HG02938 (cell line): ENCODE measurements around the gene CDH20.

Experiments
- ATAC-seq: cut with Tn5 transposase; IDR thresholded peaks from one replicate; pipeline ENCODE4 v1.9.1; 2021; ENCODE audit warnings: mild to moderate bottlenecking, moderate library complexity; ENCODE audit not compliant: unreplicated experiment

CDH20 gene

DNA sequence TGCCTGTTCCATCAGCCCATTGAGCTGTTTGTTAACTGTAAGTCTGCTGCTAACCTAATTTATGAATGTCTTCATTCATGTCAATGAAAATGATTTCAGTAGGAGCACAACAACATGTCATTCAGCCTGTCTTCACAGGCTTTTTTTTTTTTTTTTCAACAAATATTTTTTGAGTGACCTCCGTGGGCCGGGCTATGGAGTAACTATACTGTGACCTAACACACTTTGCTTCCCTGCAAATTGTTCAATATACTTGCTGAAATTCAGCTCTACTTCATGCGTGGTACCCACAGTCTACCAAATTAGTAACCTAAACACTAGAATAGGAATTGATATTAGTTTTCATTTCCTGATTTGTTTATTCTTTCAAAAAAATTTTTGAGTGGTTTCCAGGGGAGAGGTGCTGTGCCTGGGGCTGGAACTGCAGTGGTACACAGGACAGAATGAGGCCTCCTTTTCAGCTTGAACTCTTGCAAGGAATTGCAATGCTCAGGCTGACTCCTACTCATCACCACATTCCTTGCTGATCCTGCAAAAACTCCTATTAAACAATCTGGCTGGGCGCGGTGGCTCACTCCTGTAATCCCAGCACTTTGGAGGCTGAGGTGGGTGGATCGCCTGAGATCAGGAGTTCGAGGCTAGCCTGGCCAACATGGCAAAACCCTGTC is 87.1 kb downstream of the CDH20 start:
- no peak for ATAC-seq

- ATAC-seq: no peak
Observed at GRCh38 chr18:61426492-61427053, 93.3 kb downstream of the CDH20 start.

DNA sequence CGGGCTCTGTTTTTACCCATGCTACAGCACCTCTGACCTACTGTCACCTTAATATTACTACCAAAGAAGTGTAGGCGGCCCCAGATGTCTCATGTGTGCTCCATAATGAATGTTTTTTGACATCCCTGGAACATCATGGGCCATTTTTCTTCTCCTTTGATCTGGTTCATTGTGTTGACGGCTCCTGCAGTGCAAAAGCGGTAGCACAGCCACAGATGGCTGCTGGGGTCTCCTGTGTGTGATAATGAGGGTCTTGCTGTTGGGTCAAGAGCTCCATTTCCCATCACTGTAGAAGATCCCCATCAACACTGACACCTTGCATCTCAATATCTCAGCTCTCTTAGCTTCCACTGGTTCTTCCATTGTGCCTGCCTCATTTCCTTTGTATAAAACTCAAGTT is 95.0 kb downstream of the CDH20 start:
- ATAC-seq: no peak

GRCh38 chr18:61432590-61432989 is 99.4 kb downstream of the CDH20 start:
- ATAC-seq: no peak

- ATAC-seq: peak; percentile 98
Observed at GRCh38 chr18:61435064-61435652, 101.9 kb downstream of the CDH20 start.

DNA sequence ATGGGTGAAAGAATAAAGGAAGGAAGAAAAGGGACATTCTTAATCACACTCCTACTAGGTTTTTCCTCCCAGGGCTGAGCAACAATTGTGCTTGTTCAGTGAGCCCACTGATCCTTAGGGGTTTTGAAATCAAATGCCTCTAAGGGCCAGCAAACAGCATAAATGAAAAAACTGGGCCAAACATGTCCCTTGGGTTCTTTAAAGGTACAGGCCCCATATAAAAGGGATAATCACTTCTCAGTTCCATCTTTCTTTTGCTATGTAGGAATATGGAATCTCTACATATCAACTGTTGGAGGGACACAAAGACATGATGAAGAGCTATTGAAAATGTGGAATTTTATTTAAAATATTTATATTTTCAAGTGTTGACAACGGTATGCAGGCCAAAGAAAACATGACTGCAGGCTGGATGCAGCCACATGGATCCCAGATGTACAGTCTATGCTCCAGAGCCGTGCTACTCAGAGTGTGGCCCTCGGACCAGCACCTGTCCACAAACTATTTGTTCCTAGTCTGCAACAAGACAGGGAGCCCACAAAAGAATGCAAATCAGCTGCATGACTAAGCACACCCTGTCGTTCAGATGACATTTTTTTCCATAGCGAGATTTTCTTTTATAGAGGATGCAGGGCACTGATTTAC is 110.0 kb downstream of the CDH20 start:
- ATAC-seq: no peak

DNA sequence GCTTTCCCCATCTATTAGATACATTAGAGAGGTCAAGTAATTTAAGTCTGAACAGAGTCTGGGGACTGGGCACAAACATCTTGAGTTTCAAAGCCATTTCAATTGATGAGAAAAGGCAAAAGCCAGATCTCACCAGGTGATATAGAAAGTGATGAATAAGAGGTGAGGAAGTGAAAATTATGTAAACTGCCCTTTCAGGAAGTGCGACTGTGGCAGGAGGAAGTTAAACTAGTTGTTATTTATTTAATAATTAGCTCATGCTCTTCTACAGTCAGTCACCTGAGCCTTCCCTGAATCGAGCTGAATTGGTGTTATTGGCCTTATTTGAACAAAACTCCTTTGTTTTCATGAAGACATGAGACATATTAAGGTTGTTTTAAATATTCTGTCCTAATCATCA is 115.1 kb downstream of the CDH20 start:
- ATAC-seq: peak; percentile 98

DNA sequence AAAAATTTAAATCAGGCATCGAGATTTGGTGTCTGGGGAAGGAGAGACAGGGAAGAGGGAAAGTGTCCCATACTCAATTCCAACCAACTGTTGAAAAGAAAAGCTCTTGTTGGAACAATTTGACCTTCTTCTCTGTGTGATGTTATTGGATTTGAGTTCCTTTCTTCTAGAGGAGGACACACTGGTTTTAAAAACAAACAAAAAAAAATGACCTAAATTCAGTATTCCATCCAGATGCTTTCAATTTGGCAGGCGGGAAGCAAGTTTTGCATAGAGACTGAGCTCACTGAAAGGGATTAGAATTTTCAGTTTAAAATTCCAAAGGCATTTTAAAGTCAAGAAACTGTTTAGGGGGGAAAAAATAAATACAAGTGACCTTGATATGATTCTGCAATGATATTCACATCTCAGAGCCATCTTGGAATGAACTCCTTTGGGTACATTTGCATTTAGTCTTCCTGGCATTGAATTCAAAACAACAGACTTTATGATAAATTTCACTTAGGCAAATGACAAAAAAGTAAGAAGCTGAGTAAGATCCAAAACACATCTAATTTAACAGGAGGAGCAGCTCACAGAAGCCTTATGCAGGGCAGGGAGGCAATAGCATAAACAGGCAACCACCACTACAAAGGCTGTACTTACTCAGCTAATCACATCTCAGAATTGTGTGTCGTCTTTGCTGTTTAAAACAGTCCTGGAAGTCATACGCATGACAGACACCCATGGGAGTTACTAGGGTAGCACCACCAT is 126.8 kb downstream of the CDH20 start:
- ATAC-seq: no peak

DNA sequence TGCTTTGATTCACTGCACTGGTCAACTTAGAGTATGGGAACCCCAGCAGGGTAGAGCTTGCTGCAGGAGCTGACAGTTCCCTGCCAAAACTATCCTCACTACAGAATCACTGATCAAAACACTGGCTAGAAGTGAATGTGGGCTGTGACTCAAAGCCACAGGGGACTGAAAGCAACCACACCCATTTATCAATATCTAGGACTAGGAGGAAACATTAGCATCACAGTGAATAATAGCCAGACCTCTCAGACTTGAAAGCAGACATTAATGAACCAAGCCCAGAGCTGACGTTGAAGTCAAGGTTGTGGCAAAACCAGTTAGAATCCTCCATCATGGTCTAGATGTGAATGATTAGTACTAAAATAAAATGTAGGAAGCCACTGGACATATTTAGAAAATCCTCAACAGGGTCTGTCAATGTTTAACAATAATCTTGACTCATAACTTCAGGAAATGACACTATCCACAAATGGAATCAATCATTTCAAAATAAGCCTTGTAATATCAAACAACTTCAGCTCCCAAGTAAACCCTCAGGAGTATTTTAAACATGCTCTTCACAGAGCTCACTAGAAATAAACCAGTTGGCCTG is 131.4 kb downstream of the CDH20 start:
- ATAC-seq: no peak

DNA sequence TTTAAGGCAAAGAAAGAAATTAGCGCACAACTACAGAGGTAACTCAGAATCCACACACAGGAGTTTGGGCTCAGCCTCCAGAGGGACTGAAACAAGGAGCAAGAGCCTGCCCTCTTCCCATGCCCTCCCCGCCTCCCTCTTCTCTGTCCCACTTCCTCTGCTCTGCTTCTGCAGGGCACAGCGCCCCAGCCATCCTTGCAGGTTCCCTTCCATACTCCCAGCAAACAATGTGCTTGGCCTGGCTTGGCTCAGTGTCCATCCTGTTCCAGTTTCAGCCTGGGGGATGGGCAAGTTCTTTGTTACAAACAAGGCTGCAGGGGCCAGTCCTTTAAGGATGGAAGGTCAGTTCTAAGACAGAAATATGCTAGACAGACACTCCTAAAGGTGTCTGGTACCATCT is 133.5 kb downstream of the CDH20 start:
- ATAC-seq: no peak

DNA sequence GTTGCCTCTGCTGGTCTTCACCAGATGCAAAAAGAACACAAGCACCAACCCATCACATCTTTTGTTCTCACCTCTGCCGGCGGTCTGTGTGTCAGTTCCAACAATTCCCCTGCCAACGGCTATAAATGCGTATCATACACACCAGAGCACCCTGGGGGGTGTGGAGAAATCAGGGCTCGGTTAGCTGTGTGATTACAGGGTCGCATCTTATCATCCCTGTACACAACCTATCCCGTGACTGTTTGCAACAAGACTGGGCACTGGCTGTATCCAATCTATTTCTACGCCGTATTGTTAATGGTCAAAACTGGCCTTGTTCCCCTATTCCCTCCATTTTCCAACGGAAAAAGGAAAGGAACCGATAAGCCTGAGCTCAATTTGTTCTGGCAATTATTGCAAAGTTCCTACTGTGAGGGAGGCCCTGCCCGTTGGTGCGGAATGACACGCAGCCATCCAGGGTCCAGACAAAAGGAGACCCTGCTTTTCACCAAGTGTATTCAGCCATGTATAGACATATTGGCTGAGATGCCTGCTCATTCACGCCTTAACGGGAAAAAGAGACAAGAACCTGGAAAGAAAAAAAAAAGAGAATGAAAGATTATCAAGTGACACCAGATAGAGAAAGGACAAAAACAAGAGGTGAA is 136.9 kb downstream of the CDH20 start:
- ATAC-seq: no peak

DNA sequence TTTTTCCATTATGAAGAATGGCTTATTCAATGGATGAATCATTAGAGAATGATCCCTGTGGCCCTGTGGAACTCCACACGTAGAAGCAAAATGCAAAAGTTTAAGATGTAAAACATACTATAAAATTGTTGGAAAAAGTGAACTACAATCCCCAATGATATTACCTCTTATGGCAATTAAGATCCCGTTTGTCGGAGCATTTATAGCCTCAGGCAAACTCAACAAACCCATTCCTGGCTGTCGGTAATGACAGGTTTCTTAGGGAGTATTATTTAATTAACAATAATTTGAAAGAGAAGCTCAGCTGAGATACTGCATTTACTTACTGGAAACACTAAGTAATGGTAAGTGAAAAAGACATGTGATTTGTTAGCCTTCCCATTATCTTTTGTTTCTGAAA is 138.3 kb downstream of the CDH20 start:
- no peak for ATAC-seq

DNA sequence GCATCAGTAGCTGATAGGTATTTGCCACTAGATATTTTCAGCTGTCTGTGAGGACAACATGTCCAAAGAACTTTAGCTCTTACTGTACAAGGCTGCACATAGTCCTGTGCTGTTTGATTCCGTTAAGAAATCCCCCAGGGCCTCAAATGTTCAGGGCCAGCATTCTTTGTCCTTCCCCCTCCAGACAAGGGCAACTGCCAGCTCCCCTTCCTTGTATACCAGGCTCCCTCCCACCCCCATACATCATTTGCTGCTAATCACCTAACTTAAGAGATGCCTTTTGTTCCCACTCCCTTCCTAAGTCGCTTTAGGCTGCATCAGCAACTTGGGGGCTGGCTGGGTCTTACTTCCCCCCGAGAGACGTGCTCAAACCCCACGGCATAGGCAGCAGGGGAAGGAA is 138.7 kb downstream of the CDH20 start:
- no peak for ATAC-seq

DNA sequence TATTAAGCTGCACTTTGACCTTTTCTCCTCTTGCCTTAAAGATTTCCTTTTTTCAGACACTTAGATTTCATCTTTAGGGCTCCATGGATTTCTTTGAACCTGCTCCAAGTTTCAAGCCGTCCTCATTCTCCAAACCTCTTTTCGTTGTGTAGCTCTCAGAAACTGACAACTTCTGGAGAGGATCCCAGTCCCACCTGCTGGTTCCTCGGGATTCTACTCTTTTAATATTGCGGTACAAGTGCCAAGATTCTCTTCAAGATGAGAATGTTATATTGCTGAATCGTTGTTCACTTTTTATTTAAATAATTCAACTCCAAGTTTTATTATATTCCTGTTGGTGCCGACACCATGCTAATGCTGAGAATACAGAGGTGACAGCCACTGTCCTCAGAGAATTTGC is 141.1 kb downstream of the CDH20 start:
- no peak for ATAC-seq

- ATAC-seq: no peak
Observed at GRCh38 chr18:61474918-61475317, 141.7 kb downstream of the CDH20 start.

GRCh38 chr18:61475931-61476330 is 142.7 kb downstream of the CDH20 start:
- no peak for ATAC-seq

DNA sequence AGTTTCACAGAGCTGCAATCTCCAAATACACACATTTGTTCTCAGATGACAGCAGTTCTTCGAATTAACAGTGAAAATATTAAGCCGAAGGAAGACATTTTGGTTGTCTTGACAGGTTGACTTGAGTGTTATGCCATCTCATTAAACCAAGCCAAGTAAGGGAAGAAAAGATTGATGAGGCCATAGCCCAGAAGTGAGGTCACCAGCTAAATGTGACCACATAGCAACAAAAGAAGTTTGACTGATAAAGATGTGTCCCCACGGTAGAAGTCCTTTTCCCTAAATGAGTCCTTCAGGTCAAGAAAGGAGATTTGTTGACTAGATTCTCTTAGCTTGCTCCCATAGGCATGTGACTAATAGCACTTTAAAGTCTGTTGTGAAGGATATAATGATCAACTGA is 156.1 kb downstream of the CDH20 start:
- ATAC-seq: no peak

DNA sequence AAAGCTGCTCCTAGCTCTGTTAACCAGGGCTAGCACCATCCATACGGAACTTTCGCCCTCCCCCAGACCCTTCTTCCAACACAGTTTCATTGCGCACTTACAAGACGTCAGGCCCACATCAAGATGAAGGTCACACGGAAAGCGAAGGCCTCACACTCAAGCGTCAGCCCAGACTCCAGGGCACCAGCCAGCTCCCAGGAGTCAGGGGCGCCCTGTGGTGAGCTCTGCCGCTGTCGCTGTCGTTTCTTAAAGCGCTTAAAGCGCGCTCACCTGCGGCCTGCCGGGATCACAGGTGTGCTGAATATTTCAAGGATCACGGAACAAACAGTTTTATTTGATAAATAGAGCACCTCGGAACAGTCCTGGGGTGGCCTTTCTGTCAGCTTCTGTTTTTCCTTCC is 163.1 kb downstream of the CDH20 start:
- no peak for ATAC-seq

DNA sequence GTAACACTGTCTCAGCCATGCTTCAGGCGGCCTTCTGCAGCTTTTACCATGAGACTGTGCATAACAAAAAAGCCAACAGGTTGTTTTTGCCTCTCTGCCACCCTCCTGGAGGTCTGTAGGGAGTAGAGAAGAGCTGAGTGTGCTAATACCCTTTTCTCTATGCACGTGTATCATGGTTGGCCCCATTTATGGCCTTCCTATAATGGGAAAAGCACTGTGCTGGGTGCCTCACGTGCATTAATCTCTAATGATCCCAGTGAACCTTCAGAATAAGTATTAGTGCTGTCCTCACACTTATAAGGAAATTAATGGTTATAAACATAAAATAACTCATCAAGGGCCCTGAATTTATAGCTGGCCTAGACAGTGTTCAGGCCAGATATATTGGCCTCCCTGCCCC is 164.2 kb downstream of the CDH20 start:
- no peak for ATAC-seq

DNA sequence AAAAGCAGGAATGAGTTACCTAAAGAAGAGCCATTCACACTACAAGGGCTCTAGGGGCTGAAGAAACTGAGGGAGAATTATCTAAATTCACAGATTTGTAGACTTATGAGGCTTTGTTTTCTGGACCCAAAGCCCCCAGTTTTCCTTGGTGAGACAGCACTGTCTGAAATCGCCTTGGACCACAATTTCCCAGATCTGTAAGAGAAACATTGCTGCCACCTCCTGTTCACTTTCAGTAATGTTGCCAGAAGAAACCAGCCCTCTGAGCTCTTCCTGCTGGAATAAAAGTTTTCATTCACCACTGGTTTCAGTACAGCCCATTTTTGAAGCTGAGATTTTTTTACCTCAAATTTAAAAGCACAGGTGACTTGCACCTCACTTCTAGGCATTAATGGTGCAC is 169.2 kb downstream of the CDH20 start:
- peak; percentile 60 for ATAC-seq

DNA sequence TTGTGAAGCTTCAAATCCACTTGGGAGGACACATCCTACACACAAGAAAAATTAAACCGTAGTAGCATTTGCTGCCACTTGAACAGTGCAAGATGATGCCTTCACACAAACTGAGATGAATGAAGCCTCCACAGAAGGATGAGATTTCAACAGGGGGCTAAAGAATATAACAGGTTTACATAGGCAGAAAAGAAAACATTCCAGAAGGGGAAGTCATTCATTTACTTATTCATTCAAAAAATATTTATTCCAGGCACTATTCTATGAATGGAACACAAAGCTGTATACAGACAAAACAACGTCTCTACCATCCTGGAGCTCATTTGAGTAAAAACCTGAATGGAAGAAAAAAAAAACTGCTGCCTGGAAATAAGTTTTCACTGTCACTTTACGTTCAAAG is 170.5 kb downstream of the CDH20 start:
- no peak for ATAC-seq
